ENCODE results near the gene METTL1. TPM values are rescaled to one million over a fixed set of nuclear protein-coding genes. Genes with fewer than 3 reads are reported as not detected.

The METTL1 gene
- total RNA-seq, 1 donor = 10.5 TPM

DNA sequence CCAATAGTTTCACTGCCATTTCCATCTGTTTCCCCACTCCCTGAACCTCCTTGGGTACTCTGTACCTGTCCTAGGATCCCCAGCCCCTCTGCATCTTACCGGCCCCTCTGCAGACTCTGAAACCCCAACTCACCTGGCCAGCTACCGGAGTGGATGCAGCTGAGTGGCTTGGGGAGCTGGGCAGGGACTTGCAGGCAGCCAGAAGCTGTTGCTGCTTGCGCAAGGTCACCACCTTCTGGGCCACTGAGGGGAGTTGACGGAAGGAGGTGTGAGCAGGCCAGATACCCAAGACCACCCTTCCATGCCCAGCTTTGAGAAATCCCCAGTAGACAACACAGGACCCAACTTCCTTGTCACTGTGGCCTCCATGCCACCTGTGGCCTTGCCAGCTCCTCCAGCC lies 39.6 kb downstream of the METTL1 start:
- no peak for DNase-seq (ENCODE audit: low read depth)
- TF ChIP-seq, protein P1, sequence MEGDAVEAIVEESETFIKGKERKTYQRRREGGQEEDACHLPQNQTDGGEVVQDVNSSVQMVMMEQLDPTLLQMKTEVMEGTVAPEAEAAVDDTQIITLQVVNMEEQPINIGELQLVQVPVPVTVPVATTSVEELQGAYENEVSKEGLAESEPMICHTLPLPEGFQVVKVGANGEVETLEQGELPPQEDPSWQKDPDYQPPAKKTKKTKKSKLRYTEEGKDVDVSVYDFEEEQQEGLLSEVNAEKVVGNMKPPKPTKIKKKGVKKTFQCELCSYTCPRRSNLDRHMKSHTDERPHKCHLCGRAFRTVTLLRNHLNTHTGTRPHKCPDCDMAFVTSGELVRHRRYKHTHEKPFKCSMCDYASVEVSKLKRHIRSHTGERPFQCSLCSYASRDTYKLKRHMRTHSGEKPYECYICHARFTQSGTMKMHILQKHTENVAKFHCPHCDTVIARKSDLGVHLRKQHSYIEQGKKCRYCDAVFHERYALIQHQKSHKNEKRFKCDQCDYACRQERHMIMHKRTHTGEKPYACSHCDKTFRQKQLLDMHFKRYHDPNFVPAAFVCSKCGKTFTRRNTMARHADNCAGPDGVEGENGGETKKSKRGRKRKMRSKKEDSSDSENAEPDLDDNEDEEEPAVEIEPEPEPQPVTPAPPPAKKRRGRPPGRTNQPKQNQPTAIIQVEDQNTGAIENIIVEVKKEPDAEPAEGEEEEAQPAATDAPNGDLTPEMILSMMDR (IDR thresholded peaks at IDR 0.05; ENCODE audit: insufficient read depth, low read length) = no peak
- no peak overlapping the region for H3K4me3 ChIP-seq (ENCODE audit: low read depth, low read length)

DNA sequence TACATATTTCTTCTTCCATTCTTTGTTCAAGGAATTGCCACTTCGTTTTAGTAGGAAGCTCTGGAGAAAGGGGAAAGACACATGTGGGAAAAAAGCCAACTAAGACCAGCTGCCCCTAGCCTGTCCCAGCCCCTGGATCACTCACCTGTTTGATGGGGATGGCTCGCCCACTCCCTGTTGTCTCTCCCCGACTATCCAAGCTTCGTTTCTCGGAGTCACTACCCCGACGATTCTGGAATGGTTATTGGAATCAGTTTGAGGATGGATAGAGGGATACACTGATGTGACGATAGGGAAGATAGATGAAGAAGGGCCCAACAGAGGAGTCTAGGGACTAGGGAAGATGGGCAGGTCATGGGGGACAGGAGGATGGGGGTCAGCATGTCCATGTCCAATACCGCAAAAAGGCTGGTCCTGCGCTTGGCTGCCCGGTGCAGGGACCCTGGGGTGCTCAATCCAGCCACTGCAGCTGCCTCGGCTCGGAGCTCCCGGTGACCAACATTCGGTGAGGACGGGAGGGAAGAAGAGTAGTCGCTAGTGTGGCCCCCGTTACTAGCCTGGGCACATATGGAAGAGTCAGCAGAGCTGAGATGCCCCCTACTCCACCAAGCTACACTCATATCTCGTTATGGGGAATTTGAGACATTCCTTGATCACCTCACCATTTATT lies 40.4 kb downstream of the METTL1 start:
- H3K4me3 ChIP-seq (ENCODE audit: low read depth, low read length) = no peak overlapping the region
- DNase-seq (ENCODE audit: low read depth) = no peak
- TF ChIP-seq, protein P1 (IDR thresholded peaks at IDR 0.05; ENCODE audit: insufficient read depth, low read length) = no peak

DNA sequence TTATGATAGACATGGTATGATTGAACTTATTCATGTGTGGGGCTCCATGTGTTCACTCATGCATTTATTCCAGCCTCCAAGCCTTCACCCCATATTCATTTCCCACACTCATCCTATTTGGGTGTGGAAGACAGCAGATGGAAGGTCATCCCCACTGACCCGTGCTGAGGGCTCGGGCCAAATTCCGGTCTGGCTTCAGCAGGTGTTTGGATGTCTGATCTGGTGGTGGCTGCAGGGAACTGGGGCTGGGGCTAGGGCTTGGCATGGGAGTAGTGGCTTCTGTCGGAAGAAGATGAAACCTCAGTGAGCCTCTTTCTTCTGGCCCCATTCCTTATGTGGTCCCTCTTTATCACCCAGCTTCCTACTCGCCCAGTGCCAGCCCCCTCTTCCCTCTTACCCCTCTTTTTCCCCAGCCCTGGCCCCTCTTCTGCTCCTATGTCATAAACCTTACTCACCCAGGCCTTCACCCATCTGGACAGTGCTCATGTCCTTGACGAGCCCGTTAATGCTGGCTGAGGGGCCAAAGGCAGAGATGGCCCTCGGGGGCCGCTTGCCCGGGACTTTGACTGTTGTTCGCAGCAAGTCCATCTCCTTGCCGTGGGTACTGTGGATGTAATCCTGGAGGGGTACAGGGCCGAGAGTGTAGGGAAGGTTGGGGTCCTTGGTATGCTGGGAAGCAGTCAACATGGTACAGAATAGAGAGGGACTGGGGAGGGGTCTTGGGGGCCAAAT lies 41.4 kb downstream of the METTL1 start:
- TF ChIP-seq, protein P1 (IDR thresholded peaks at IDR 0.05; ENCODE audit: insufficient read depth, low read length) = no peak
- no peak overlapping the region for H3K4me3 ChIP-seq (ENCODE audit: low read depth, low read length)

DNA sequence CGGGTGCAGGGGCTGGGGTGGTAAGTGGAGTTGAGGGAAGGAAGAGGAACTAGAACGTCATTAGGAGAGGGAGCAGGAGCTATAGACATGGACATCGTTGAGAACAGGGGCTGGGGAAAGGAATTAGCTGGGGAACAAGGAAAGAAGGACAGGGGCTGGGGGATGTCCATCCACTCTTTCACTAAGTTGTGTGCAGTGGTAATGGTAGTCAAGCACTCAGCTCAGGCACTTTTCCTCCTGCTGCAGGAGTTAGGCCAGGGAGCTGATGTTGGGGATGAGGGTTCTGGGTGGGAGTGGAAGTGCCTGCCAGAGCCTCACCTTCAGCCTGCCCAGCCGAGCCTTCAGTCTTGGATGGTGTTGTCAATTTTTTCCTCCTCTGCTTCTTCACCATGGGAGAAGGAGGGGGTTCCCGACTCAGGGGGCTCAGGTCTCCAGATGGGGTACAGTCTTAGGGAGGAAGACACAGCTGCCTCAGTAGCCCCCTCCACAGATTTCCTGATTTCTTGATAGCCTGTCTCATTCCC lies 42.5 kb downstream of the METTL1 start:
- TF ChIP-seq, protein P1 (IDR thresholded peaks at IDR 0.05; ENCODE audit: insufficient read depth, low read length) = no peak
- DNase-seq (ENCODE audit: low read depth) = no peak
- H3K4me3 ChIP-seq (ENCODE audit: low read depth, low read length) = no peak overlapping the region

More for the DNA sequence above, 41.4 kb downstream of the METTL1 start:
- no peak for DNase-seq (ENCODE audit: low read depth)

DNA sequence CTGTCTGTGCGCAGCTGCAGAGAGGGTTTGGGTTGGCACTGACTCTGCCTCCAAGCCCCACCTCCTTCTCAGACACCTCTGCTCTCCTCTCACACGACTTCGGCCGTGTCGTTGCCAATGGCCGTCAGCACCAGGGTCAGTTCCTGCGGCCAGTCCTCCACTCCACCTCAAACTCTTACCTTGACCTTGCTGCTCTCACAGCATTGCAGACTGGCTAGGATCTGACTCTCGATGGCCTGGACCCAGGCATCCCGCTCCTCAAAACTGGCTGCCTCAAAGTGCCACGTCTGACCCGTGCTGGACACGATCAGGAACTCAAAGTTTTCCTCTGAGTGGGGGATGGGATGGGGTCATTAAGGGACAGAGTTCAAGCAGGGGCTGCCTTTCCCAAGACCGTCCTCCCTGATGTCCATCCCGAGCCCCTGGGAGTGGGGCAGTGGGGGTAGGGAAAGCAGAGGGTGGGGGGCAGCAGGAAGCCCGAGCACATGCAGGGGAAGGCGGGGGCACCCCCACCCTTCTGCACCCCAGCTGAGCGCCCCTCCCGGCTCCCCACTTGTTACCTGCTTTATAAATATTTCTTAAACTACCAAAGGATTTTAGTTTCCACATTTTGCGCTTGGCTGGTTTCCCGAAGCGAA lies 44.0 kb downstream of the METTL1 start:
- no peak overlapping the region for H3K4me3 ChIP-seq (ENCODE audit: low read depth, low read length)
- TF ChIP-seq, protein P1 (IDR thresholded peaks at IDR 0.05; ENCODE audit: insufficient read depth, low read length) = no peak
- DNase-seq (ENCODE audit: low read depth) = no peak

DNA sequence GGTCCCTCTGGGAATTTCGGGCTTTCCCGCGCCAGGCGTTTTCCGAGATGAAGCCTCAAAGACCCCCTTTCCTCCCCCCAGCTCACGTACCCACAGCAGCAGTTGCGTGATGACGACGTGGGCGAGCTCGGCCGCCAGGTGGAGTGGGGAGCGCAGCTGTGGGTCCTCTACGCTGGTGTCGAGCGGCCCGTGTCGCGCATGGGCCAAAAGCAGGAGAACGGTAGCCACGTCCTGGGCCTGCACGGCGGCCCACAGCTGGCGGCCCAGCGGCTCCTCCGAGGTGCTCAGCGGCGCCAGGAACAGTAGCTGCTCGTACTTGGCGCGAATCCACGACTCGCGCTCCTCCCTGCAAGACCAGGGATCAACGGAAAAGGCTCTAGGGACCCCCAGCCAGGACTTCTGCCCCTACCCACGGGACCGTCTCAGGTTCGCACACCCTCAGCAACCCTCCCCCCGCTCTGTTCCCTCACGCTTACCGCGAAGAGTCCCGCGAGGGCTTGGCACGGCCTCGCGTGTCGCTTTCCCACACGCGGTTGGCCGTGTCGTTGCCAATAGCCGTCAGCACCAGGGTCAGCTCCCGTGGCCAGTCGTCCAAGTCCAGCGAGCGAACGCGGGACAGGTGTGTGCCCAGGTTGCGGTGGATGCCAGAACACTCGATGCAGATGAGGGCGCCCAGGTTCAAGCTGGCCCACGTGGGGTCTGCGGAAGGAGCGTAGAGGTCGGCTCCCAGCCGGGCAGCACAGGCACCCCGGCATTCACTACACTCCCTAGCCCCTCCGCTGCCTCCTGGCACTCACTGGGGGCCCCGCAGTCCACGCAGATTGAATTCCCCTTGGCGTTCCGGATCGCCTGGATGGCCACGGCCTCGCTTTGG lies 44.8 kb downstream of the METTL1 start:
- no peak for DNase-seq (ENCODE audit: low read depth)
- peak overlapping the region; percentile 87 for H3K4me3 ChIP-seq (ENCODE audit: low read depth, low read length)
- TF ChIP-seq, protein P1 (IDR thresholded peaks at IDR 0.05; ENCODE audit: insufficient read depth, low read length) = peak; percentile 52
